GM12892 (cell line): Measurements from ENCODE around the gene EEA1.
"Not testable (repeated sequence)": the region's sequence is repeated elsewhere in the genome, so short reads cannot be mapped to it uniquely, and the experiment has no call there.

Source experiments
- POLR2A ChIP-seq: IDR thresholded peaks from 2 replicates; pipeline ENCODE4 v1.6.1; 2011; ENCODE audit warnings: low read depth, low read length, control low read depth
- TAF1 ChIP-seq: IDR thresholded peaks from 2 replicates; pipeline ENCODE4 v1.6.1; 2011; ENCODE audit warnings: low read depth, mild to moderate bottlenecking, control low read depth, low read length, borderline replicate concordance

- TF ChIP-seq POLR2A, TAF1: not testable (repeated sequence)
Observed at GRCh38 chr12:92749691-92750090, 179.4 kb downstream of the EEA1 start.
